Gastroesophageal sphincter (tissue), 3 donors: ENCODE results near the gene ZNF496.

Experiments used
- POLR2AphosphoS5 ChIP-seq: sonication (generic); formaldehyde crosslinking; IDR thresholded peaks from one replicate; pipeline ENCODE4 v1.6.1; 2017; ENCODE audit warnings: antibody characterized with exemption
- TF ChIP-seq, protein P1 (sequence below), 4 experiments: fragments of 200-600 bp in 2 of 4; fragments of 450-650 bp in 2 of 4; sonication (generic) in 1 of 4; IDR thresholded peaks; one replicate each; pipeline ENCODE4 v1.5.1; 2017 to 2019; ENCODE audit warnings: antibody characterized with exemption in 4 of 4, mild to moderate bottlenecking in 2 of 4, moderate library complexity in 2 of 4

DNA sequence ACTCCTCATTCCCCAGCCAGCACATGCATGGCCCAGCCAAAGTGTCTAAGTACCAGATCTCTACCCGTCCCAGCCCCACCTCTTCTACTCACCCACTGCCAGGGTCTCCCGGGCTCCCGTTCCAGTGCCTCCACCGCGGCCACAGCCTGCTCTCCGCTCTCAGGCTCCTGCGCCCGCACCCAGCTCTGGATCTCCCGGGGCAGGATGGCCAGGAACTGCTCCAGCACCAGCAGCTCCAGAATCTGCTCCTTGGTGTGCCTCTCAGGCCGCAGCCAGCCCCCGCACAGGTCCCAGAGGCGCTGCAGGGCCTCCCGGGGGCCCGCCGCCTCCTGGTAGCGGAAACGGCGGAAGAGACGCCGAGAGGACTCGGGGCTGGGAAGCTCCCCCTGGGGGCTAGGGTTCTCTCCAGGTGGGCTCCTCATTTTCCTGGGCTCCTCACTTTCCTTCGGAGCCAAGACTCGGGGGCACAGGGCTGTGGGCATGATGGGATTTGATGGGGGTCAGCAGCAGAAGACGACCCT, 2.5 kb downstream of the ZNF496 start:
- TF ChIP-seq, protein P1, sequence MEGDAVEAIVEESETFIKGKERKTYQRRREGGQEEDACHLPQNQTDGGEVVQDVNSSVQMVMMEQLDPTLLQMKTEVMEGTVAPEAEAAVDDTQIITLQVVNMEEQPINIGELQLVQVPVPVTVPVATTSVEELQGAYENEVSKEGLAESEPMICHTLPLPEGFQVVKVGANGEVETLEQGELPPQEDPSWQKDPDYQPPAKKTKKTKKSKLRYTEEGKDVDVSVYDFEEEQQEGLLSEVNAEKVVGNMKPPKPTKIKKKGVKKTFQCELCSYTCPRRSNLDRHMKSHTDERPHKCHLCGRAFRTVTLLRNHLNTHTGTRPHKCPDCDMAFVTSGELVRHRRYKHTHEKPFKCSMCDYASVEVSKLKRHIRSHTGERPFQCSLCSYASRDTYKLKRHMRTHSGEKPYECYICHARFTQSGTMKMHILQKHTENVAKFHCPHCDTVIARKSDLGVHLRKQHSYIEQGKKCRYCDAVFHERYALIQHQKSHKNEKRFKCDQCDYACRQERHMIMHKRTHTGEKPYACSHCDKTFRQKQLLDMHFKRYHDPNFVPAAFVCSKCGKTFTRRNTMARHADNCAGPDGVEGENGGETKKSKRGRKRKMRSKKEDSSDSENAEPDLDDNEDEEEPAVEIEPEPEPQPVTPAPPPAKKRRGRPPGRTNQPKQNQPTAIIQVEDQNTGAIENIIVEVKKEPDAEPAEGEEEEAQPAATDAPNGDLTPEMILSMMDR (IDR thresholded peaks at IDR 0.05), result no peak
- no peak for TF ChIP-seq POLR2AphosphoS5
